NOMO-1 treated with DMSO at 0.1 percent for 48 hours (cell line): ENCODE results near the gene COMMD4.
"Not testable (repeated sequence)": the region's sequence is repeated elsewhere in the genome, so short reads cannot be mapped to it uniquely, and the experiment has no call there.

Source experiments
- DNase-seq: peaks from one replicate; lab custom pipeline; 2025; ENCODE audit not compliant: unreplicated experiment; lab: John Stamatoyannopoulos, UW

Gene COMMD4

GRCh38 chr15:75371486-75371885 is 35.6 kb downstream of the COMMD4 start:
- DNase-seq, result no peak

GRCh38 chr15:75371901-75372688 is 36.2 kb downstream of the COMMD4 start:
- DNase-seq, result no peak

GRCh38 chr15:75380773-75381172 is 44.9 kb downstream of the COMMD4 start:
- DNase-seq, result no peak

GRCh38 chr15:75383986-75384385 is 48.1 kb downstream of the COMMD4 start:
- not testable (repeated sequence) for DNase-seq
